Fibroblast of pulmonary artery (primary cell): ENCODE results near the gene AGRP.

Source experiments
- DNase-seq: peaks from one replicate; pipeline ENCODE4 v3.0.0-alpha.2; 2010; ENCODE audit warnings: low read depth
- H3K4me3 ChIP-seq: replicated peaks from 2 replicates; pipeline ENCODE4 v1.5.1; 2011; ENCODE audit warnings: low read depth, mild to moderate bottlenecking, control low read depth, low read length, moderate library complexity
- CTCF ChIP-seq: IDR thresholded peaks from 2 replicates; pipeline ENCODE4 v1.5.1; 2011; ENCODE audit warnings: mild to moderate bottlenecking, control low read depth, low read length, inconsistent platforms; ENCODE audit errors: missing control alignments

The AGRP gene

GRCh38 chr16:67443265-67443664 lies 40.1 kb downstream of the AGRP start:
- DNase-seq, result no peak
- no peak for TF ChIP-seq CTCF
- no peak overlapping the region for H3K4me3 ChIP-seq

GRCh38 chr16:67442581-67443255 lies 40.6 kb downstream of the AGRP start:
- DNase-seq, result no peak
- TF ChIP-seq CTCF, result no peak
- no peak overlapping the region for H3K4me3 ChIP-seq

- no peak overlapping the region for H3K4me3 ChIP-seq
- DNase-seq, result no peak
- no peak for TF ChIP-seq CTCF
These were observed 41.4 kb downstream of the AGRP start for GRCh38 chr16:67441907-67442306.

GRCh38 chr16:67441271-67441753 lies 42.0 kb downstream of the AGRP start:
- H3K4me3 ChIP-seq, result no peak overlapping the region
- no peak for TF ChIP-seq CTCF
- DNase-seq, result no peak

- no peak for TF ChIP-seq CTCF
These were observed 44.4 kb downstream of the AGRP start for GRCh38 chr16:67438824-67439393.

GRCh38 chr16:67438098-67438791 lies 45.1 kb downstream of the AGRP start:
- TF ChIP-seq CTCF, result no peak
- H3K4me3 ChIP-seq, result no peak overlapping the region
- no peak for DNase-seq

More at GRCh38 chr16:67438824-67439393, 44.4 kb downstream of the AGRP start:
- no peak for DNase-seq
- no peak overlapping the region for H3K4me3 ChIP-seq
